OCI-LY7 (cell line): ENCODE measurements around the gene TCP11L2.

Experiments
- EZH2phosphoT487 ChIP-seq: fragments of 200-600 bp; sonication (generic); IDR thresholded peaks from 2 replicates; pipeline ENCODE4 v1.6.1; 2018; ENCODE audit warnings: low read depth, borderline replicate concordance, mild to moderate bottlenecking, mixed run types, antibody characterized with exemption, low read length, moderate library complexity, mixed read lengths
- TF ChIP-seq, protein P1 (sequence below): fragments of 200-600 bp; sonication (generic); conservative IDR thresholded peaks from 2 replicates; pipeline ENCODE4 v1.5.1; 2014; ENCODE audit warnings: mild to moderate bottlenecking, antibody characterized with exemption, low read length, moderate library complexity, mixed read lengths

DNA sequence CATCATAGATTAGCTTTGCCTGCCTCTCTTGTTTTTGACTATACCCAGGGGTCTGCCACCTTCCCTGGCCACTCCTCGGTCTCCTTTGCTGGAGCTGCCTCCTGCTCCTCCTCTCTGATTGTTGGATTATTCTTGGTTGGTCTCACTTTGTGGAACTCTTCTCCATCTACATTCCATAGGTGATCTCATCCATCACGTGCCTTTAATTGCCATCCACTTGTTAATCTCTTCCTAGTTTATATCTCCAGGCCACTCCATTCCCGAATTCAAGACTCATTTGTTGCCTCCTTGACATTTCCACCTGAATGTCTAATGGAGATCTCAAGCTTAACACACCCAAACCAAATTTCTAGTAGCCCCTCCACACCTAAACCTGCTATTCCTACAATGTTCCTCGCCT, 60.4 kb downstream of the TCP11L2 start:
- TF ChIP-seq, protein P1, sequence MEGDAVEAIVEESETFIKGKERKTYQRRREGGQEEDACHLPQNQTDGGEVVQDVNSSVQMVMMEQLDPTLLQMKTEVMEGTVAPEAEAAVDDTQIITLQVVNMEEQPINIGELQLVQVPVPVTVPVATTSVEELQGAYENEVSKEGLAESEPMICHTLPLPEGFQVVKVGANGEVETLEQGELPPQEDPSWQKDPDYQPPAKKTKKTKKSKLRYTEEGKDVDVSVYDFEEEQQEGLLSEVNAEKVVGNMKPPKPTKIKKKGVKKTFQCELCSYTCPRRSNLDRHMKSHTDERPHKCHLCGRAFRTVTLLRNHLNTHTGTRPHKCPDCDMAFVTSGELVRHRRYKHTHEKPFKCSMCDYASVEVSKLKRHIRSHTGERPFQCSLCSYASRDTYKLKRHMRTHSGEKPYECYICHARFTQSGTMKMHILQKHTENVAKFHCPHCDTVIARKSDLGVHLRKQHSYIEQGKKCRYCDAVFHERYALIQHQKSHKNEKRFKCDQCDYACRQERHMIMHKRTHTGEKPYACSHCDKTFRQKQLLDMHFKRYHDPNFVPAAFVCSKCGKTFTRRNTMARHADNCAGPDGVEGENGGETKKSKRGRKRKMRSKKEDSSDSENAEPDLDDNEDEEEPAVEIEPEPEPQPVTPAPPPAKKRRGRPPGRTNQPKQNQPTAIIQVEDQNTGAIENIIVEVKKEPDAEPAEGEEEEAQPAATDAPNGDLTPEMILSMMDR = no peak
- no peak for TF ChIP-seq EZH2phosphoT487
